Measurements from ENCODE around the gene MRPL41. TPM values are rescaled to one million over a fixed set of nuclear protein-coding genes. Genes with fewer than 3 reads are reported as not detected.

MRPL41 gene
- total and polyA plus RNA-seq, 2 of the 13 experiments (the other 11 are each of a cell fraction or from before 2014, with no cell fraction given): 20.9 to 54.0 TPM

GRCh38 chr9:137588311-137588710 lies 36.6 kb downstream of the MRPL41 start:
- no peak for TF ChIP-seq RARA (CRISPR knock-in tag; IDR thresholded peaks at IDR 0.05)
- TF ChIP-seq TRAFD1 (CRISPR knock-in tag; IDR thresholded peaks at IDR 0.05; ENCODE audit: borderline replicate concordance): no peak
- no peak for TF ChIP-seq ZBTB46 (CRISPR knock-in tag; IDR thresholded peaks at IDR 0.05; ENCODE audit: borderline replicate concordance)
- no peak for TF ChIP-seq MED13 (CRISPR knock-in tag; IDR thresholded peaks at IDR 0.05)
- TF ChIP-seq ZNF501 (CRISPR knock-in tag; IDR thresholded peaks at IDR 0.05): no peak
- TF ChIP-seq ZNF800 (CRISPR knock-in tag; IDR thresholded peaks at IDR 0.05): no peak
- no peak for TF ChIP-seq KDM3A (CRISPR knock-in tag; IDR thresholded peaks at IDR 0.05; ENCODE audit: low read depth)
- no peak for TF ChIP-seq CENPBD1 (CRISPR knock-in tag; IDR thresholded peaks at IDR 0.05; ENCODE audit: borderline replicate concordance, low read depth)
- TF ChIP-seq IRF2 (CRISPR knock-in tag; IDR thresholded peaks at IDR 0.05): no peak
- TF ChIP-seq ZHX2 (IDR thresholded peaks at IDR 0.05; ENCODE audit: low read depth): no peak
- no peak for TF ChIP-seq ZHX2 (CRISPR knock-in tag; IDR thresholded peaks at IDR 0.05; ENCODE audit: borderline replicate concordance)
- Histone ChIP-seq H2AFZ (ENCODE audit: low read length) (no peak overlapping the region), H3K27ac (ENCODE audit: extremely low read length, insufficient read depth, low read length) (no peak overlapping the region), H3K9me3 (ENCODE audit: low read length) (no peaks in the 10 kb centered on the region), H3K79me2 (ENCODE audit: insufficient read depth, low read length) (peaks cover 19% of the 10 kb centered on the region), H3K27me3 (ENCODE audit: control insufficient read depth in 1 of 2, insufficient read depth in 2 of 2, low read length in 2 of 2) (no peaks in the 10 kb centered on the region), H3K36me3 (replicated peaks in 1 of 2; ENCODE audit: control insufficient read depth in 1 of 2, insufficient read depth in 2 of 2, low read length in 2 of 2) (peaks cover 19 to 47% of the 10 kb centered on the region in 2 experiments), H4K20me1 (ENCODE audit: insufficient read depth, low read length) (no peaks in the 10 kb centered on the region), H3K4me2 (ENCODE audit: low read depth, low read length) (no peak overlapping the region; the same call in 1 of the 2 replicates), H3K9ac (ENCODE audit: insufficient read depth, low read depth, low read length) (0 out of 2 replicates have a peak overlapping the region, but pooled peaks have one; percentile 82), H3K4me3 (replicated peaks in 1 of 3; ENCODE audit: insufficient read depth in 1 of 3, low read depth in 2 of 3, low read length in 3 of 3) (no peak overlapping the region), H3K4me1 (ENCODE audit: insufficient read depth, low read length) (peaks cover 38% of the 10 kb centered on the region)
- no peak for ATAC-seq
- ChIA-PET POLR2A (interaction anchor here (1.5 to 1.8 kb wide), 2 partner anchors 10 to 17 kb away, joined by 4 to 7 read pairs; partner anchors contain the start of genes ARRDC1 and DPH7), CTCF (ENCODE audit: low intra/inter-chr PET ratio, low total read pairs) (no interaction called here)
- no peak for FAIRE-seq
- WGBS (ENCODE audit: low lambda C conversion rate): 97% methylated on average over 5 of the region's 13 CpGs
- DNase-seq (ENCODE audit: low spot score): no peak
- in situ Hi-C loops (cut with HindIII; ENCODE audit: extremely low pct_ligation_motif_present, low pct_unique_long_range_greater_than_20kb) (no loop called here), intact Hi-C loops (cut with micrococcal nuclease; ENCODE audit: unreplicated experiment) (no loop called here)
- no TSS peak for BruUV-seq (replicated peaks)

Data from HepG2 (cell line).